Uterus (tissue), 4 donors: ENCODE measurements around the gene FN3K. TPM values are rescaled to one million over a fixed set of nuclear protein-coding genes. Genes with fewer than 3 reads are reported as not detected.
A peak's percentile ranks its signal among the peaks of the same experiment; 100 is the strongest.

Experiments used
- DNase-seq, 2 donors: peaks; one replicate each; pipeline ENCODE4 v3.0.0-alpha.2; 2019 to 2020
- H3K27ac ChIP-seq, 2 donors: fragments of 200-600 bp; sonication (generic); 1 replicate in 1 of 2; 2 replicates in 1 of 2; pipeline ENCODE4 v1.5.1; 2016 to 2018
- H3K27me3 ChIP-seq, 2 donors: fragments of 200-600 bp; sonication (generic); one replicate each; pipeline ENCODE4 v1.5.1; 2018 to 2019; ENCODE audit warnings: control low read depth in 1 of 2
- H3K36me3 ChIP-seq, 2 donors: fragments of 200-600 bp; sonication (generic); one replicate each; pipeline ENCODE4 v1.5.1; 2019; ENCODE audit warnings: control low read depth in 1 of 2
- H3K4me1 ChIP-seq, 2 donors: fragments of 200-600 bp; sonication (generic); one replicate each; pipeline ENCODE4 v1.5.1; 2018 to 2019; ENCODE audit warnings: control low read depth in 1 of 2
- H3K4me3 ChIP-seq, 2 donors: fragments of 200-600 bp; sonication (generic); 1 replicate in 1 of 2; 2 replicates in 1 of 2; pipeline ENCODE4 v1.5.1; 2018 to 2019; ENCODE audit warnings: mild to moderate bottlenecking in 1 of 2
- H3K9me3 ChIP-seq, 2 donors: fragments of 200-600 bp; sonication (generic); one replicate each; pipeline ENCODE4 v1.5.1; 2019; ENCODE audit warnings: control low read depth in 1 of 2
- POLR2A ChIP-seq, 2 donors: fragments of 450-650 bp; IDR thresholded peaks; one replicate each; pipeline ENCODE4 v1.6.1; 2016; ENCODE audit warnings: antibody characterized with exemption in 2 of 2, mild to moderate bottlenecking in 1 of 2, moderate library complexity in 1 of 2
- intact Hi-C: fragments of 100-400 bp; cut with DNase I; formaldehyde crosslinking; loops from one replicate; pipeline ENCODE4 v1.15.1; 2023; ENCODE audit warnings: low total_unique reads
- total RNA-seq, 4 donors: library from RNA; depleted of rRNA in 3 of 4; stranded (reverse); fragments of >200 nt in 3 of 4; gene quantifications; one replicate each; pipeline versions ENCODE4 v1.1.0 to v1.2.4, GENCODE V29; 2014 to 2023
- TF ChIP-seq, protein P1 (sequence below), 4 experiments: fragments of 200-600 bp in 2 of 4; fragments of 450-650 bp in 2 of 4; sonication (generic) in 2 of 4; IDR thresholded peaks; one replicate each; pipeline ENCODE4 v1.5.1; 2016 to 2019; ENCODE audit warnings: antibody characterized with exemption in 4 of 4, mild to moderate bottlenecking in 2 of 4, moderate library complexity in 1 of 4
- donor health status: DM: yes; HTN: yes; CAD: no.

FN3K gene
- total RNA-seq, 4 donors from 2014 or later, result 1.8 to 26.3 (median 7.1) TPM

DNA sequence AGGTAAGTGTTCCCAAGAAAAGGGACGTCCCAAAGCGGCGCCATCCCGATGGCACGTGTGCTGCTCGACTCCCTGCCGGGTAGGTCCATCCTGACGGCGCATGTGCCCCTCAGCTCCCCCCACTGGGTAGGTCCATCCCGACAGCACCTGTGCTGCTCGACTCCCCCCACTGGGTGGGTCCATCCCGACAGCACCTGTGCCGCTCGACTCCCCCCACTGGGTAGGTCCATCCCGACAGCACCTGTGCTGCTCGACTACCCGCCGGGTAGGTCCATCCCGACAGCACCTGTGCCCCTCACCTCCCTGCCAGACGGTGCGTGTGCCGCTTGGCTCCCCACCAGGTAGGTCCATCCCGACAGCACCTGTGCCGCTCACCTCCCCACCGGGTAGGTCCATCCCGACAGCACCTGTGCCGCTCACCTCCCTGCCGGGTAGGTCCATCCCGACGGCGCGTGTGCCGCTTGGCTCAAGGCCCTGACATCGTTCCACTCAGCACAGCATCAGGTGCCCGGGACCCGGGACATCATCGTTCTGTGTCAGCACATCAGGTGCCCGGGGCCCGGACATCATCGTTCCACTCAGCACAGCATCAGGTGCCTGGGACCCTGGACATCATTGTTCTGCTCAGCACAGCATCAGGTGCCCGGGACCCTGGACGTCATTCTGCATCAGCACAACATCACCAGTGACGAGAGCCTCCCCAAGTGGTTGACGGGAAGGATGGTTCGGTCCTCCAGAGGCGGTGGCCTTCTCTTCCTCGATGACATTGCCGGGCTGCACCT lies 5.7 kb upstream of the FN3K start:
- Histone ChIP-seq H3K36me3 (no peaks in the 10 kb centered on the region), H3K27ac (no peak overlapping the region), H3K4me1 (no peaks in the 10 kb centered on the region), H3K4me3 (no peak overlapping the region), H3K27me3 (no peaks in the 10 kb centered on the region), H3K9me3 (no peaks in the 10 kb centered on the region)
- intact Hi-C loops, result no loop called here
- TF ChIP-seq, protein P1, sequence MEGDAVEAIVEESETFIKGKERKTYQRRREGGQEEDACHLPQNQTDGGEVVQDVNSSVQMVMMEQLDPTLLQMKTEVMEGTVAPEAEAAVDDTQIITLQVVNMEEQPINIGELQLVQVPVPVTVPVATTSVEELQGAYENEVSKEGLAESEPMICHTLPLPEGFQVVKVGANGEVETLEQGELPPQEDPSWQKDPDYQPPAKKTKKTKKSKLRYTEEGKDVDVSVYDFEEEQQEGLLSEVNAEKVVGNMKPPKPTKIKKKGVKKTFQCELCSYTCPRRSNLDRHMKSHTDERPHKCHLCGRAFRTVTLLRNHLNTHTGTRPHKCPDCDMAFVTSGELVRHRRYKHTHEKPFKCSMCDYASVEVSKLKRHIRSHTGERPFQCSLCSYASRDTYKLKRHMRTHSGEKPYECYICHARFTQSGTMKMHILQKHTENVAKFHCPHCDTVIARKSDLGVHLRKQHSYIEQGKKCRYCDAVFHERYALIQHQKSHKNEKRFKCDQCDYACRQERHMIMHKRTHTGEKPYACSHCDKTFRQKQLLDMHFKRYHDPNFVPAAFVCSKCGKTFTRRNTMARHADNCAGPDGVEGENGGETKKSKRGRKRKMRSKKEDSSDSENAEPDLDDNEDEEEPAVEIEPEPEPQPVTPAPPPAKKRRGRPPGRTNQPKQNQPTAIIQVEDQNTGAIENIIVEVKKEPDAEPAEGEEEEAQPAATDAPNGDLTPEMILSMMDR (IDR thresholded peaks at IDR 0.05), result no peak
- no peak for TF ChIP-seq POLR2A (IDR thresholded peaks at IDR 0.05)
- DNase-seq, result no peak

DNA sequence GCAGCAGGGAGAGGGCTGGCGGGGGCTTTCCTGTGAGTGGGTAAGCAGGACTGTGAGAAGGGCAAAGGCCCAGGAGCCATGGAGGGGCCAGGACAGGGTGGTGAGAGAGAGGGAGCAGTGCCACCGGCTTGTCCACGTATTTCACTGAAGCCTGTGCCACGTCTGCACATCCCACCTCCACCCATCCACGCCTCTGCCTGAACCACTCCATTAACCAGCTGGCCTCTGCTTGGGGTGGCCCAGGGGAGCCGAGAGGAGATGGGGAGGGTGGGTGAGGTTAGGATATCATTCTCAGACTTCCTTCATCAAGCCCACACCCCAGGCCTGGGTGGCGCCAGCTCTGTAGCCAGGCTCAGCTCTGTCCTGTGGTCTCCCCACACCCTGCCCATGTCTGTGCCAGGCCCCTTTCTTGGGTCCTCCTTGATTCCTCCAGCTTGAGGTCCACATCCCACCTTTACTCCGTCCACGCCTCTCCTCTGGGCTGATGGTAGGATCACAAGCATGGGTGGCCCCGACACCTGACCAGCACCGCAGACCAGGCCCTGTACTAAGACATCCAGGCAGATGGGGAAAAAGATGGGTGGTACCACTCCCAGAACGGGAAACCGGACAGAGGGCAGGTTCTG lies 3.2 kb upstream of the FN3K start:
- intact Hi-C loops, result no loop called here
- no peaks in the 10 kb centered on the region for H3K36me3 ChIP-seq
- H3K27ac ChIP-seq, result no peak overlapping the region
- no peak for TF ChIP-seq POLR2A (IDR thresholded peaks at IDR 0.05)
- TF ChIP-seq, protein P1 (IDR thresholded peaks at IDR 0.05), result no peak
- H3K9me3 ChIP-seq, result no peaks in the 10 kb centered on the region
- no peak for DNase-seq
- H3K27me3 ChIP-seq, result no peaks in the 10 kb centered on the region
- H3K4me1 ChIP-seq, result no peaks in the 10 kb centered on the region
- no peak overlapping the region for H3K4me3 ChIP-seq

DNA sequence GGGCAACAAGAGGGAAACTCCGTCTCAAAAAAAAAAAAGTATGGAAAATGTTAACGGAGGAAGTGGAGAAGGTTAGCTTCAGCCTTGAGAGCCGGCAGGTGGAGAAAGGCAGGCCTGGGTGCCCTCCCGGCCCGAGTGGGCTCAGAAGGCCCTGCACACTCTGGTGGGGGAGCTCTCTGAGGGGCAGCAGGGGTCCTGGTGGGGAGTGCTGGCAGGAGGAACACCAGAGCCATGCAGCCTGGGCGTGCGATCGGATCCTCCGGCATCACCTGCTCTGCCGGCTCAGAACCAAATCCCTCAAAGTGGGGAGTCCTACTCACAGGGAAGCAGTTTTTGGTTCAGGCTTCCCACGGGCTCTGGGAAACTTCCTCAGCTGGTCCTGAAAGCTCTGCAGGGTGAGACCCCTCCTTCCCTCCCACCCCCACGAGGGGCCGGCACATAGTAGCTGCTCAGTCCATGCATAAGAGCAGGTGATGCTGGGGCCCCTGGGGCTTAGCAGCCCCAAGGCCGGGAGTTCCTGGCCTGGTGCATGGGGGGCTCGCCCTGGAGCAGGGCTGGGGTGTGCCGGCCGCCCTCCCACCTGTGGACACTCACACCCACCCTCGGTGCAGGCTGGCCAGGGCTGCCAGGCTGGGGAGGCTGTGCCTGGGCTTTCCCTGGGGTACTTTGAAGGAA lies 1.2 kb downstream of the FN3K start:
- peak overlapping the region in 1 of 2 donors; percentile 7 for H3K27ac ChIP-seq
- no peak for DNase-seq
- no peaks in the 10 kb centered on the region for H3K27me3 ChIP-seq
- intact Hi-C loops, result no loop called here
- no peaks in the 10 kb centered on the region for H3K36me3 ChIP-seq
- TF ChIP-seq, protein P1 (IDR thresholded peaks at IDR 0.05), result no peak
- TF ChIP-seq POLR2A (IDR thresholded peaks at IDR 0.05), result no peak
- H3K9me3 ChIP-seq, result peaks cover 0 to 6% of the 10 kb centered on the region in 2 donors
- no peaks in the 10 kb centered on the region for H3K4me1 ChIP-seq
- H3K4me3 ChIP-seq, result peak overlapping the region in 1 of 2 donors; percentile 85

DNA sequence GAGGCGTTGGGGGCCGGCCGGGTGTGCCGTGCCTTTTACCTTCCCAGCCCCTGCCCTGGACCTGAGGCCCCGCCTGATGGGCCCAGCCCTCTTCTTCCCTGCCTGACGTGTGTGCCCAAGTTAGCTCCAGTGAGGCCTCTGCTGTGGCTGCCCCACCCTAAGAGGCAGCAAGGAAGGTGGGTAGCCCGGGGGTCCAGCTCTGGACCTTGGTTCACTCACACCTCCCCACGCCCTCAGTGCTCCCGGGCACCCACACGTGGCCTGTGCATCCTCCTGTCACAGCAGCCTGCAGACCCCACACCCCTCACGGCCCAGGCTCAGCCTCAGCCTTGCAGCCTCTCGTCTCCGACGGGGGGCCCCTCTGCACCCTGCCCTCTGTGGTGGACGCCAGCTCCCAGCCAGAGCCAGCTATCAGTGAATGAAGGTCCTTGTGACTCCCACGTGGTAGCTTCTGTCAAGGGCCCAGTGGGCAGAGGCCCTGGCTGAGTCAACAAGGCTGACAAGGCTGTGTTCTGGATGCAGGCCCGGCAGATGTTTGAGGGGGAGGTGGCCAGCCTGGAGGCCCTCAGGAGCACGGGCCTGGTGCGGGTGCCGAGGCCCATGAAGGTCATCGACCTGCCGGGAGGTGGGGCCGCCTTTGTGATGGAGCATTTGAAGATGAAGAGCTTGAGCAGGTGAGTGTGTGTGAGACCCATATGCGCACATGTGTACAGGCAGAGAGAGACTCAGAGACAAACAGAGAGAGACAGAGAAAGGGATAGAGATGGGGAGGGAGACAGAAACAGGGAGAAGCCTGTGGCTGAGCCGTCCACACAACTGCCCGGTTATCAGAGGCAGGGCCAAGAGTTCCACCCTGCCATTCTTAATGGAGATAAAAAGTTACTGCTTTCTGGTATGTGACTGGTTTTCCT lies 2.8 kb downstream of the FN3K start:
- no peaks in the 10 kb centered on the region for H3K36me3 ChIP-seq
- peaks cover 0 to 6% of the 10 kb centered on the region in 2 donors for H3K9me3 ChIP-seq
- intact Hi-C loops, result no loop called here
- no peak overlapping the region for H3K4me3 ChIP-seq
- no peaks in the 10 kb centered on the region for H3K4me1 ChIP-seq
- peak in 1 of 2 donors; percentile 36 for DNase-seq
- no peaks in the 10 kb centered on the region for H3K27me3 ChIP-seq
- no peak overlapping the region for H3K27ac ChIP-seq
- no peak for TF ChIP-seq POLR2A (IDR thresholded peaks at IDR 0.05)
- TF ChIP-seq, protein P1 (IDR thresholded peaks at IDR 0.05), result no peak
